HG02588 (cell line): ENCODE measurements around the gene RALGPS2.

Experiments
- ATAC-seq: cut with Tn5 transposase; IDR thresholded peaks from one replicate; pipeline ENCODE4 v1.9.1; 2021; ENCODE audit warnings: mild to moderate bottlenecking, moderate library complexity; ENCODE audit not compliant: unreplicated experiment

Gene RALGPS2, protein sequence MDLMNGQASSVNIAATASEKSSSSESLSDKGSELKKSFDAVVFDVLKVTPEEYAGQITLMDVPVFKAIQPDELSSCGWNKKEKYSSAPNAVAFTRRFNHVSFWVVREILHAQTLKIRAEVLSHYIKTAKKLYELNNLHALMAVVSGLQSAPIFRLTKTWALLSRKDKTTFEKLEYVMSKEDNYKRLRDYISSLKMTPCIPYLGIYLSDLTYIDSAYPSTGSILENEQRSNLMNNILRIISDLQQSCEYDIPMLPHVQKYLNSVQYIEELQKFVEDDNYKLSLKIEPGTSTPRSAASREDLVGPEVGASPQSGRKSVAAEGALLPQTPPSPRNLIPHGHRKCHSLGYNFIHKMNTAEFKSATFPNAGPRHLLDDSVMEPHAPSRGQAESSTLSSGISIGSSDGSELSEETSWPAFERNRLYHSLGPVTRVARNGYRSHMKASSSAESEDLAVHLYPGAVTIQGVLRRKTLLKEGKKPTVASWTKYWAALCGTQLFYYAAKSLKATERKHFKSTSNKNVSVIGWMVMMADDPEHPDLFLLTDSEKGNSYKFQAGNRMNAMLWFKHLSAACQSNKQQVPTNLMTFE

DNA sequence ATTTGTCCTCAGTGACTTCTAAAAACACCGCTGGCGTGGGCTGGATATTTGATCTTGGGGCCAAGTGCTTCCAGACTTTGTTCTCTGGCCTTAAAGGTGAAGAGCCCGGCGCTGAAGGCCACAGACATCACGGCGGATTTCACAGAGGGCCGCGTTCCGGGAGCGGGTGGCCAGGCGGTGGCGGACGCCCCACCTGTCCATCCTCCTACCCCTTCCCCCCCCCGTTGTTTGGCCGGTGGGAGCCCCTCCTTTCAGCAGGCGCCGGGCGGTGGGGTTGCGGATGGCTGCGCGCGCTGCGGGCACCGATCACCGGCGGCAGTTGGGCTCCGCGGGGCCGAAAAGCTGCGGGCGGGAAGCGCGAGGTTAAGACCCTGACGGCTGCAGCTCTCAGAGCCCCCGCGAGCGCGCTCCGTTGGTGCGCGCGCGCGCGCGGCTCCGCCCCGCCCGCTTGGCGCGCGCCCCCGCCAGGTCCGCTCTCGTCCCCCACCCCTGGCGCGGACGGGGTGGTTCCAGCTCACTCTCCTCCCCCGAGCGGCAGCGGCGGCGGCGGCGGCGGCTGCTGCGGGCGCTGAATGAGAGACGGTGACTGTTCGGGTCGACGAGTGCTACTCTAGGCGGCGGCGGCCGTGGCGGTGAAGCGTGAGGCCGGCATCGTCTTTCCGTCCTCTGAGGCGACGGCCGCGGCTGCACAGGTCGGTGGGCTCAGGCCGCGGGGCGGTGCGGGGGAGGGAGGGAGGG is at the start of gene RALGPS2:
Gene RALGPS2, plus strand, starts transcription at position 517 of the 738 bp plus-strand sequence. CDS start 51,521 bp downstream, outside the sequence.
- peak; percentile 64 for ATAC-seq

DNA sequence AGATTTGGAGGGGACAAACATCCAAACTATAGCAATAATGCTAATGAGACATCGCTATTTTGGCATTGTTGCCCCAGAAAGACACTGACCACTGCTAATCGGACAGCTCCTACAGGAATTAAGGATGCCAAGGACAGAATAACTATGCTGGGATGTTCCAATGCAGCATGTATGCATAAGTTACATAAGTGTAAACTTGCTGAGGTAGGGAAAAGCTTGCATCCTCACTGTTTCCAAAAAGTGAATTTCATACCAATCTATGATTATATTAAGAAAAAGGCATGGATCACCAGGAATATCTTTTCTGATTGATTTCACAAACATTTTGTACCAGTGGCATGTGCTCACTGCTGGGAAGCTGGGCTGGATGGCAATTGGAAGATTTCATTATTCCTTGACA is 45.8 kb upstream of the RALGPS2 start:
- no peak for ATAC-seq

DNA sequence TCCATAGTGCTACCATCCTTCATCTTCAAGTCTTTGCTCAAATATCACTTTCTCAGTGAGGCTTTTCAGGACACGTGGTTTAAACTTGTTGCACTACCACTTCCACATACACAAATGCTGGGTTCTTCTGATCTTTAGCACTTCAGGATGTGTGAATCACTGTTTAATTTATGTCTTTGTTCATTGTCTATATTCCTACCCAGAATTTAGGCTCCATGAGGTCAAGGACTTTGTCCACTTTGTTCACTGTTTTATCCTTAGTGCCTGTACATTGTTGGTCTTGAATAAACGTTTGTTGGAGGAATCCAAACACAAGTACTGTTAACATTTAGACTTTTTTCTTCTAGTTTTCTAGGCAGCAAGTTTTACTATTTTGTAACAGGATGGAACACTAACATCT is 42.6 kb upstream of the RALGPS2 start:
- no peak for ATAC-seq

DNA sequence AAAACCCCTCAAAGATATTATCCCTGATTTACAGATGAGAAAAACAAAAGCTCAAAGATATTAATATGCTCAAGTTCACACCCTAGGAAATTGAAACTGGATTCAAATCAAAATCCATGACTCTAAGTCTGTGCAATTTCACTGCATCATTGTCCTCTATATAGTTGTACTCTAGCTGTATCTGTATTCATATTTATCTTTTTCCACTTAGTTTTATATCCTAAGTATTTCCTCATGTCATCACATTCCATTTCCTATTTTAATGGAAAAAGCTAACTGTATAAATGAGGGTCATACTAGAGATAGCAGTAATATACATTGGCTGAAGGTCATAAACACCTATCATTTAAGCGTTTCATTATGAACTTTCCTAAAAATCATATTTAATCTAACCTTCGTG is 42.2 kb upstream of the RALGPS2 start:
- no peak for ATAC-seq

DNA sequence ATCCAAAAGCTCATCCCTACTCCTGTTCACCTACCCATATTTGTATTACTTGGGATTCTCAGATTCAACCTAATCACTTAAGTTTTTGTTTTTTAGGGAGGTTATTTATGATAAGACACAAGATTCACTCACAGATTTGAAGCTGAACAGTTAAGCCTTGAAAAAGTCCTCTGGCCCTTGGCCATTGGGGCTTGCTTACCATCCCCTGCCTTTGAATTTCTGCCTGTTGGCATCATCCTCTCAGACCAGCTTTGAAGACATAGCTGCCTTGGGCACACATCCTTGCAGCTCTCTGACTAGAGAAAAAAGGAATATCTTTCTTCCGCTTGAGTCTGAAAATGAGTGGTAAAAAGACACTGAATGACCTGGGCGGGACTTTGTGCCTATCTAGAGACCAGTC is 41.8 kb upstream of the RALGPS2 start:
- ATAC-seq, result no peak

DNA sequence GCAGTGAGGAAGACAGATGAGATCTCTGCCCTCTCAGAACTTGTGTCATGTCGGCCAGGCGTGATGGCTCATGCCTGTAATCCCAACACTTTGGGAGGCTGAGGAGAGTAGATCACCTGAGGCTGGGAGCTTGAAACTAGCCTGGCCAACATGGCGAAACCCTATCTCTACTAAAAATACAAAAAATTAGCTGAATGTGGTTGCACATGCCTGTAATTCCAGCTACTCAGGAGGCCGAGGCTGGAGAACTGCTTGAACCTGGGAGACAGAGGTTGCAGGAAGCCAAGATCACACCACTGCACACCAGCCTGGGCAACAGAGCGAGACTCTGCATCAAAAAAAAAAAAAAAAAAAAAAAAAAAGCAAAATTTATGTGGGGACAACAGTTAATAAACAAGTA is 40.9 kb upstream of the RALGPS2 start:
- ATAC-seq, result no peak

DNA sequence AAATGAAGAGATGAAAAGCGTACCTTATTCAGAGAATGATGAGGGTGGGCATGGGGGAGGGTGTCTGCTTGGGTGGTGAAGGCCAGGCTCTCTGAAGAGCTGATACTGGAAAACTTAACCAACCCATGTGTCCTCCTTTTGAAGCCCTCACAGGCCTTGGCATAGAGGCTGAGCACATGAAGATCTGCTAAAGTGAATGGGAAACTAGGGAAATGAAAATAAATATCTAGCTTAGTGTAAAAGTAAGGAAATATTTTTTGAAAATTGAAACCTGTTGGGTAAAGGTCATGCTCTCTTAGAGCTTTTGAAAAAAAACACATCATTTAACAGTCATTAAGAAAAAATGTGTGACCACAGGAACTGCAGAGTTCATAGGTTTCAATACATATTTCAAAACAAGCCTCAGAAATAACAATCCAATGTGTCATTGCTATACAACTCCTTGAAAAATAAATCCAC is 40.5 kb upstream of the RALGPS2 start:
- peak; percentile 83 for ATAC-seq

DNA sequence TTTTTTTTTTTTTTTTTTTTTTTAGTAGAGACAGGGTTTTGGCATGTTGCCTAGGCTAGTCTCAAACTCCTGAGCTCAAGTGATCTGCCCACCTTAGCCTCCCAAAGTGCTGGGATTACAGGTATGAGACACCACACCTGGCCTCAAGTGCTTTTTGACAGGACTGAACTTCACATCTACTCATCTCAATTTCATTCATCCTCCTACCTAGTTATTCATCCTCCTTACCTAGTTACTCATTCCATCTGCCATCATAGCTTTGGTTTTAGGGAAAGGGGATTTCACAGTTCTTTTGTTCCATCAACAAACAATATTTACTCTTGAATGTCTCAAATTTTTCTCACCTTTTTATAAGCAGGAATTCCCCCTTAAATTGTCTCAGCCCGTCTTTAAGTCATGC is 38.6 kb upstream of the RALGPS2 start:
- no peak for ATAC-seq

DNA sequence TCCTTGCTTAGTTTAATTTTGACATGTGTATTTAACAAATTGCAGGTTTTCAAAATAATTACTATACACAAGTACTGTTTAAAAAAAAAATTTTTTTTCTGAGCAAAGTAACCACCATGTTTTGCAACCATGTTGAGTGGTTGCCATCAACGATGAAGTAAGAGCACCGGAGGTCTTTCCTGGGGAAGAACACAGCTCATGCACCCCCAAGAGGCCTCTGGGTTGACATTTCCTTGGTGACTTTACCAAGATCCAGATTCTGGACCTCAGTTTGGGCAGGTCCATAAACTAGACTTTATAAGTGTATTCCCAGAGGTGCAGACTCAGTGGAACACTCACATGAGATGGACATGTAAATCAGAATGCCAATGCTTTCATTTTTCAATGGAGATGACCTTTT is 36.8 kb upstream of the RALGPS2 start:
- ATAC-seq, result no peak

DNA sequence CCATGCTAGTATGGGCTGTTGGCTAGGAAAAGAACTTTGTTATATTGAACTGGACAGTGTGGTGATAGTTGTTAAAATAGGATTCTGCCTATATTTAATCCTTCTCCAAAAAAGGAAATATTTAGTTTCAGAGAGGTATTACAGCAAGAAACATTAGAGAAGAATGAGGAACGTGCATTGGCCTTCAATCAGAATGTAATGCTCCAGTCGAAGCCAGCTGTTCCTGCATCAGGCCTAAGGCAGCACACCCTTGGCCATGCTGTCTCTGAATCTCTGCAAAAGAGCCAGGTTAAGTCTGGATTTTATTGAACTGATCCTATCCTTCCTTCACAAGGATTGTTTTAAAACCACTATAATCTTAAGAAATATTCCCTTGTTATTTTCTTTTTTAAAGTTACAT is 35.3 kb upstream of the RALGPS2 start:
- ATAC-seq, result no peak

DNA sequence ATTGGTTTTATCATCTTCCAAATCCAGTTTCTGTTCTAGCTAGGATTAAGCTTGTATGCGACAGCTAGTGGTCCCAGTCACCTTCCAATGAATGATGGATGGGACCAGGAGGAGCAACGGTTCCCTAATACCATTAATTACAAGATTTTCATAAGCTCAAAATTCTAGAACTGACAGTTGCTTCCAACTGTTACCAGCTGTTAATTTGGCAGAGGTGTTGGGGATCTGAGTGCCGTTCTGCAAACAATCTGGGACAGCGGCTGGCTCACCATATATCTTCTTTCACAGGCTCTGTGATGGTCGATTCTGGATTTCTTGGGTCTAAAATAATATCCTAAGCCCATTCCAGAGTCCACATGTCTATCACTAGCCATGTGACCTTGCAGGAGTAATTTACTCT is 34.5 kb upstream of the RALGPS2 start:
- ATAC-seq, result no peak

DNA sequence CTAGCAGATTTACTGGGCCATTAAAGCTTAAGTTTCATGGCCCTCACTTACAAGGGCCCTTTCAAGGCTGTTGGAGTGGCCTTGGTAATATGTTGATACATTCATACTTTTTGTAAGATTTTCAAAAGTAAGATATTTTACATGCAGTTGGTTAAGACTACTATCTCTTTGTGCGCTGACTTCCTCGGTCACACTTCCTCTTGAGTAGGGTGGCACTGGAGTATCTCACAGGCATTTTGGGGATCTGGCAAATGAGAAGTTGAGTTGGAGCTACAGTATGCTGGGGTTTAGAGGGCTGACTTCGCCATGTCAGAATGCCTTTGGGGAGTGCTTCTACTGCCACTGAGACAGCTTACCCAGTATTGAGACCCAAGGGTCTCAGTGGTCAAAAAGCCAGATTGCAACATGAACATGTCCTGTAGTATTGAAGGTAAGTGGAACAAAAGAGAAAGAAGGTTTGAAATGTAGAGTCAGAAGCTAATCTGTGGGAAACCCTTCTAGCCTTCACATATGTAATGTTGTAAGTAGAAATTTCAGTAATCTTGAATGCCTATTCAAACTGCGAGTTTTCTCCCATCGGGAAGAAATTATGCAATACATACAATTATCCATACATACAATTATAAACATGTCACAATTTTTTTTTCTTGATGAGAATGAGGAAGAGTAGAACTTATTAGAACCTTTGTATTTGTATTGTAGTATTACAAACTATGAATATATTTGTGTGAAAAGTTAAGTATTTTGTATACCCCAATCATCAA is 32.3 kb upstream of the RALGPS2 start:
- no peak for ATAC-seq

DNA sequence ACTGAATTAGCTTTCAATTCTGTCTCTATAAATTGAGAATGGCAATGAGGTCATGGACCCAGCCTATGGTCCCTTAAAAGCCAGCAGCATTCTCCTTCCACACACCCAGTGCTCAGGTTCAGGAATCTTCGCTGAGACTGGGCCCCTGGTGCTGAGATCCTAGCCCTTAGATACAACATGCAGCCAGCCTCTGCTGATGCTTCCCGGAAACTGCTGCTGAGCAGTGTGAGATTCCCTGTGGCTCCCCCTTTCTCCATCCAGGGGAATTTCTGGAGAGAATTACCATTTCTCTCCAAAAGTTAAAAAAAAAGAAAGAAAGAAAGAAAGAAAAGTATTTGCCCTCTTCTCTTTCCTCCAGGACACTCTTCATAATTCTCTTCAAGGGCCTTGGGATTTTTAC is 31.7 kb upstream of the RALGPS2 start:
- no peak for ATAC-seq

DNA sequence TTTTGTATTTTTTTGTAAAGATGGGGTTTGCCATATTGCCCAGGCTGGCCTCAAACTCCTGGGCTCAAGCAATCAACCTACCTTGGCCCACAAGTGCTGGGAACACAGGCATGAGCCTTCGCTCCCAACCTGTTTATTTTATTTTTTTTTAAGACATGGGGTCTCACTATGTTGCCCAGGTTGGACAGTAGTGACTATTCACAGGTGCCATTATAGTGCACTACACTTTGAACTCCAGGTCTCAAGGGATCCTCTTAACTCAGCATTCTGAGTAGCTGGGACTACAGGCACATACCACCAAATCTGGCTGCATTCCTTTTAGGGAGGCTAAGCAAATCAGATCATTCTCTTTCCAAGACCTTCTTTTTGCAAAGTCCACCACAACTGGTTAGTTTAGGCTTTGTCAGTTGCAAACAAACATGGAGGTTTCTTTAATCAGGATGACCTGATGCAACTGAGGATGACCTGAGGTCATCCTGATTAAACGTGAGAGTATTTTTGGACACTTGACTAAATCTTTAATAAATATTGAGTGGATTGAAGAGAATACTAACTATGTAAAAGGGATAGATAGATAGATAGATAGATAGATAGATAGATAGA is 30.0 kb upstream of the RALGPS2 start:
- no peak for ATAC-seq

DNA sequence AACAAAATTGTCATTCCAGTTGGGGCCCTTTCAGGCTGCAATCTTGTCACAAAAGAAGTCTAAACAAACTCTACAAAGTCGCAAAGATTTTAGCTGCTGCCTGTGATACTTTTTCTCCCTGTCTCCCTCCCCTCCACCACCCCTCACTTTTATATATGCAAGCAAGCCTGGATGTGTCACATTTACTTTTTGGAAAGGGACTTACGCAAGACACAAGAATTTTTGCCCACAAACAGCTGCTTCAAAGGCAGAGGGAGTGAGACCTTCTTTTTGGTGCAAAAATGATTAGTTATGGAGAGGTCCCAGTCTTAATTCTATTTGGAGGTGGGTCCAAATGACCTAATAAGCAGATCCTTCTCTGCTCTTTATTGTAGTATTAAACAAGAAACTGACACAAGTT is 22.9 kb upstream of the RALGPS2 start:
- no peak for ATAC-seq

DNA sequence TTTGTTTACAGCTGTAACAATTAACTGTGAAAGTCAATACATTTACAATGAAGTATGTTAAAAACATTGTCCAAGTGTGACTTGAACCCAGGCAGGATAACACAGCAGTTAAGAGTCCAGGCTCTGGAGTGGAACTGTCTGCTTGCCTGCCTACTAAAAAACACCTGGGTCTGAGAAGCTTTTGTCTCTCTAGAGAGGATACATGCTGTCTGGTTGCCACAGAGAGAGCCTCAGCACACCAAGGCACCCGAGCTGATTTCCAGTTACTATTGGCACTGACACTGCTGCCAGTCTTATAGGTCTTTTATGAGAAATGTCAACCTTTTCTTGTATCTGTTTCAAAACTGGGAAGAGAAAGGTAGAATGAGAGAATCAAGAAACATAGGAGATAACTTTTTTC is 20.2 kb upstream of the RALGPS2 start:
- ATAC-seq, result no peak

DNA sequence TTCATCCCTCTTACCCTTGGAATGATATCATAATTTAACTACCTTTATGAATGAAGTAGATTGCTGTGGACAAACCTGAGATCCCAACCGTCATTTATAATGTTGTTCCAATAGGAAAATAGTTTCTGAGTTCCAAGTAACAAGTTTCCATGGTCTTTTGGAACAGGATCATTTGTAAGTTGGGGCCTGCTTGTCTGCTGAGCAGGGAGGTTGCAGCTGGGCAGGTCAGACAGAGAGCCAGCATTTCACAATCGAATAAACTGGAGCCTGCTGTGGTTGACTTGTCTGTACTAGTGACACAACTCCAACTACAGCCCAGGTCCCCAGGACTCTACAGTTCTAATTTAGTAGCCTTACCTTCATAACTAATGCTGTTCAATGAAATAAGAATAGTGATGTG is 18.6 kb upstream of the RALGPS2 start:
- ATAC-seq, result no peak

DNA sequence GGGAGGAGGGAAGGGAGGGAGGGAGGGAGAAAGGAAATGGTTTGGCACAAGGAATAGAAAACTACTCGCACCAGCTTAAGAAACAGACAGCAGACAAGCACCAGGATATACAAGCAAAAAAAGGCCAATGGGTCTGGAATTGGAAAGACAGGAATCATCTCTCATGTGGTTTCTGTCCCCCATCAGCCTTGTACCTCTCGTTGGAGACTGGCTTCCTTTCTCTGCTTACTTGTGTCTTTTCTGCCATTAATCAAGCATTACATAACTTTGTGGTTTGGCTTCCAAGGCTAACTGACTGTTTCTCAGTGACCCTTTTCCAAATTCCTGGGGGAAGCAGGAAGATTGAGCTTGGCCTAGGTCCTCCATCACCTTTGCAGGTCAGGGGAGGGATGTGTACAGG is 11.8 kb upstream of the RALGPS2 start:
- no peak for ATAC-seq

DNA sequence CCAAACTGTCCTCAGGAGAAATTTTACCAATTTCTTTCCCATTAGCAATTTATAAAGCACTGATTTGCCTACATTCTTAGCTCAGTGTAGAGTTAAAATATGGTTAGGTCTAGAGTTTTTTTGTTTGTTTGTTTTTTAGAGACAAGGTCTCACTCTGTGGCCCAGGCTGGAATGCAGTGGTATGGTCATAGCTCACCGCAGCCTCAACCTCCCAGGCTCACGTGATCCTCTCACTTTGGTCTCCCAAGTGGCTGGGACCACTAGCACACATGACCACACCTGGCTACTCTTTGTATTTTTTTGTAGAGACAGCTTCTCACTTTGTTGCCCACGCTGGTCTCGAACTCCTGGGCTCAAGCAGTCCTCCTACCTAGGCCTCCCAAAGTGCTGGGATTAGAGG is 10.6 kb upstream of the RALGPS2 start:
- ATAC-seq, result no peak

DNA sequence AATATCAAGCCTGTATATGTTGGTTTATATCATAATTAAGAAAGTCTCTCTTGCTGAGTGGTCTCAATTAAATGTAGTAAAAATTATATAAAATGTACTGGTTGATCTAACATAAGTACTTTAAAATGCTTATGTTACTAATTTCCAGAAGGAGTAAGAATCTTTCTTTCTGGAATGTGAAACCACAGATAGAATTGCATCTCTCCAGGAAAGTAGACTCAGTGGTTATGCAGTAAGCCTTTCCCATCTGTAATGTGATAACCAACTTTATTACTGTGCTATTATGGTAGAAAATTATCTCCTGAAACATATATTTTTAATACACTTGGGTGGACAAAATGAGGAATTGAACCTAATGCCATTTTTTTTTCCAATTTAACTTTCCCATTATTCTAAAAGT is 8.9 kb upstream of the RALGPS2 start:
- ATAC-seq, result no peak

DNA sequence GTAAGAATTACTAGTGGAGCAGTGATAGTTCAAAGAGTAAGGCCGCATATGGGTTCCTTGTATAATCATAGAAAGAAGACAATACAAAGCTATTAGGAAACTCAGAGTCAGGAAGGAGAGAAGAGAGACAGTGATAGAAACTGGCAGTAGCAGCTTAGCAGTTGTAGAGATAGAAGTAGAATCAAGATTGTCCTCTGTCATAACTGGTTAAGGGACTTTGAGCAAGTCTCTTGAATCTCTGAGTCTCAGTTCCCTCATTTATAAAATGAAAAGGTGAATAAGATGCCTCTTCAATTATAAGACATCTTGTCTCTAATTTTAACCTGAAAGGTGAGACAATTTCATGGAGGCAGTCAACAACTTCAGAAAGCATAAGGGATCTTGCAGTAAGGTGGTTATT is 6.5 kb upstream of the RALGPS2 start:
- ATAC-seq, result no peak
